ENCODE measurements around the gene SLC39A11.

- TF ChIP-seq CTCF (IDR thresholded peaks at IDR 0.05; ENCODE audit: low read depth, low read length) (no peak), EZH2phosphoT487 (IDR thresholded peaks at IDR 0.05; ENCODE audit: low read depth) (no peak)
Measured at GRCh38 chr17:72699545-72699944, 392.9 kb downstream of the SLC39A11 start.

Data from OCI-LY3 (cell line).